Right lobe of liver (tissue), 6 donors: Measurements from ENCODE around the gene PVALEF. TPM values are rescaled to one million over a fixed set of nuclear protein-coding genes. Genes with fewer than 3 reads are reported as not detected.
A peak's percentile ranks its signal among the peaks of the same experiment; 100 is the strongest.

Experiments used
- ATAC-seq, 4 donors: fragments of 200-7000 bp; cut with Tn5 transposase; one replicate each; pipeline ENCODE4 v1.9.1; 2020; ENCODE audit warnings: mild to moderate bottlenecking in 4 of 4, moderate library complexity in 4 of 4
- DNase-seq, 3 donors: peaks; one replicate each; pipeline ENCODE4 v3.0.0-alpha.2; 2020
- H3K27ac ChIP-seq, 3 donors: fragments of 200-600 bp; one replicate each; pipeline ENCODE4 v1.8.0; 2022
- H3K27me3 ChIP-seq, 2 donors: fragments of 200-600 bp; one replicate each; pipeline ENCODE4 v1.8.0; 2022
- H3K36me3 ChIP-seq, 4 donors: fragments of 200-600 bp; sonication (generic) in 1 of 4; one replicate each; pipeline versions ENCODE4 v1.5.1 to v1.8.0; 2017 to 2022; ENCODE audit warnings: control low read depth in 1 of 4
- H3K4me1 ChIP-seq, 4 donors: fragments of 200-600 bp; sonication (generic) in 1 of 4; one replicate each; pipeline versions ENCODE4 v1.5.1 to v1.8.0; 2017 to 2022; ENCODE audit warnings: control low read depth in 1 of 4
- H3K4me3 ChIP-seq, 3 donors: fragments of 200-600 bp; one replicate each; pipeline ENCODE4 v1.8.0; 2022
- H3K9me3 ChIP-seq, 4 donors: fragments of 200-600 bp; sonication (generic) in 1 of 4; one replicate each; pipeline versions ENCODE4 v1.5.1 to v1.8.0; 2017 to 2022; ENCODE audit warnings: control low read depth in 1 of 4
- CTCF ChIP-seq, 4 donors: fragments of 200-600 bp in 3 of 4; fragments of 450-650 bp in 1 of 4; IDR thresholded peaks; one replicate each; pipeline versions ENCODE4 v1.5.1 to v1.8.0; 2016 to 2022; ENCODE audit warnings: antibody characterized with exemption in 4 of 4, mild to moderate bottlenecking in 2 of 4
- POLR2A ChIP-seq: fragments of 450-650 bp; IDR thresholded peaks from one replicate; pipeline ENCODE4 v1.6.1; 2017; ENCODE audit warnings: antibody characterized with exemption, mild to moderate bottlenecking
- WGBS: methylation state at CpG from one replicate; pipeline ENCODE4 v1.1.6; 2018; ENCODE audit warnings: low coverage, low lambda C conversion rate; ENCODE audit not compliant: insufficient coverage; ENCODE audit errors: missing lambda C conversion rate; 5-methylcytosine and 5-hydroxymethylcytosine counted together
- intact Hi-C, 2 donors: fragments of 100-400 bp; cut with DNase I; formaldehyde crosslinking; loops; one replicate each; pipeline versions ENCODE4 v1.11.2 to v1.14.1; 2022
- total RNA-seq, 6 experiments: library from RNA; depleted of rRNA in 2 of 6; stranded (reverse); fragments of >200 nt in 2 of 6; fragmentation: NEBNext Ultra II Directional in 3 of 6; extraction: Animal tissue kit (Norgen Biotek cat#: 25700) in 3 of 6; gene quantifications; one replicate each; pipeline versions ENCODE4 v1.1.0 to v1.2.4, GENCODE V29; 2016 to 2023
- donor health status: DM: no; HTN: yes; CAD: no.
- donor health status: DM: no; HTN: no; CAD: no.
- donor health status: DM: no; HTN: no; CAD: no.
- donor health status: DM: no; HTN: yes; CAD: no.
- donor health status: DM: no; HTN: yes; CAD: no.

The PVALEF gene
- total RNA-seq, 6 experiments from 2014 or later: not detected

DNA sequence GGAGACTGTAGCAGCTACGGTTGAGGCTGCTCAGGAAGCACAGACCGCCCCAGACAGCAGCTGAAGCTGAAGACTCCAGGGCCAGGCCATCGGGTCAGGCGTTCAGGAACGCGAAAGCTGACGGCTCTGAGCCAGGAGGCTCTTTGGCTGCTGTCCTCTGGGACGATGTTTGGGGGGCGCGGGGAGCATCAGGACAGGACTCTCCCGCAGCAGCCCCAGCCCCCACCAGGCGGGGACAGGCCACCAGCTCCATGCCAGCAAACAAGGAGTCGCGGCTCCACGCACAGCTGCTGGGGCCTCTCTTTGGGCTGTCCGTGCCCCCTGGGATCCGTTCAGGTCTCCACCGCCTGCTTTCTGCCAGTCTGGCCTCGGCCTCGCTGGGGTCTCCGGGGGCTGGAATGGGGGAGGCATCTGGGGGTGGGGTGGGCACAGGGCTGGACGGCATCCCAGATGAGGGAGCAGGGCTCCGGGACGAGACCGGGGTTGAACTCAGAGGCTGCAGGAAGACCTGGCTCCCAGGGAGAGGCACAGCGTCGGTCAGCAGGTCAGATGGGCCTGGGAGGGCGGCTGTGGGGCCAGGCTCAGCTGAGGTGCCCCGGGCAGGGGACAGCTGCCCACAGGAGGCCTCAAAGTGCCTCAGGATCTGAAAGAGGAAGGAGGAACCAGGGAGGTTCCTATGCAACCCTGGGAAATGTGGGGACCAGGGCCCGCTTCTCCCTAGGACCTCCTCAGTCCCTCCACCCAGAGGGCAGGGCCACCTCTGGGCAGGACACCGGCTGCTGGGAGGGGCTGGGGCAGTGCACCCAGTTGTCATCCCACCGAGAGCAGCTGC is 63.7 kb downstream of the PVALEF start:
- Histone ChIP-seq H3K9me3 (no peaks in the 10 kb centered on the region), H3K4me1 (no peaks in the 10 kb centered on the region), H3K4me3 (no peak overlapping the region), H3K36me3 (peaks cover 0 to 20% (median 1%) of the 10 kb centered on the region in 4 donors), H3K27ac (no peak overlapping the region), H3K27me3 (no peaks in the 10 kb centered on the region)
- ATAC-seq (peak in 2 of 4 donors; percentile 21 to 29), DNase-seq (peak in 2 of 3 donors; percentile 20 to 55)
- 86% methylated on average over 4 of the region's 32 CpGs for WGBS
- intact Hi-C loops: no loop called here
- TF ChIP-seq POLR2A: no peak

DNA sequence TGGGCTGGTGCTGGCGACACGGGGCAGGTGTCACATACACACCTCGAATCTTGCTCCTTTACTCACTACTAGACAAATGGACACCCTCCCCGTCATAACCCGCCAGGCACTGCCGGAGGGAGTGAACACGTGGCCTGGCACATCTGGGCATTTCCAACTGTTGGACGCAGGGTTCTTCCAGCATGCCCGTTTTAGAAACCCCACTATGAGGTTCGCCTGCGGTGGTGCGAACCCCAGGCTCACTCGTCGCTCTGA is 64.3 kb downstream of the PVALEF start:
- Histone ChIP-seq H3K4me3 (no peak overlapping the region), H3K4me1 (no peaks in the 10 kb centered on the region), H3K9me3 (no peaks in the 10 kb centered on the region), H3K27me3 (no peaks in the 10 kb centered on the region), H3K36me3 (peaks cover 0 to 20% (median 1%) of the 10 kb centered on the region in 4 donors), H3K27ac (no peak overlapping the region)
- DNase-seq (no peak), ATAC-seq (no peak)
- TF ChIP-seq CTCF (IDR thresholded peaks at IDR 0.05): no peak
- no peak for TF ChIP-seq POLR2A
- 96% methylated on average over 5 of the region's 14 CpGs for WGBS
- intact Hi-C loops: no loop called here

DNA sequence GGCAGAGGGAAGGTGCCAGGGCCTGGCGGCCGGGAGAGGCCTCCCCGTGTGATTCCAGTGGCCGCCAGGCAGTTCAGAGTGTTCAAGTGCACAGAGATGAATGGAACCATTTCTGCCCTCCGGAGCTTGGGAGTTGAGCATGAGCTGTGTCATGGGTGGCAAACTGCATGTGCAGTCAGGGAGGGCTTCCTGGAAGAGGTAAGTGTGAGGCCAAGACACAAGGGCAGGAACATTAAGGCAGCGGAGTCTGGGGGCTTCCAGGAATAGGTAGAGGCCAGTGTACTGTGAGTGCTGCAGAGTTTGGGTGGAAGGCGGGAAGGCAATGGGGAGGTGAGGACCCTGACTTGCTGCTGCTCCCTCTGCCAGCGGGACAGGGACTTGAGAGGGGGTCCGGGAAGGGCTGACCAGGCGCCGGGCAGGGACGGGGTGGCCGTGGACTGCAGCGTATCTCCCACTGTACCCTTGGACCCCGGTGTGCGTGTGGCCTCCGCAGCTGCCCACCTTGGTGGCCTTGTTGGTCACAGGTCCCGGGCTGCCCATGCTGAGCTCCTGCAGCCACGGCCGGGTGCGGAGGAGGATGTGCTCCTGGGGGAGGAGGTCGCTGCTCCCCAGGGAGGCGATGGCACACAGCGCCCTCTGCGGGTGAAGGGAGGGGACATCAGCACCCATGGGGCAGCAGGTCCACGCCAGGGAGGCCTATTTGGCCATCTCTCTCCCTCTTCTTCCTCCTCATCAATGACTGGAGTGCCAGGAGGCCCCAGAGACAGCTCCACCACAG is 64.9 kb downstream of the PVALEF start:
- intact Hi-C loops: loop anchor here in 1 of 2 donors (10.0 kb wide), 1 partner anchor 85 kb away; no protein-coding TSS in a partner anchor
- peak in 3 of 4 donors; percentile 7 to 25 (median 10) for ATAC-seq
- Histone ChIP-seq H3K9me3 (no peaks in the 10 kb centered on the region), H3K4me1 (no peaks in the 10 kb centered on the region), H3K27me3 (no peaks in the 10 kb centered on the region), H3K36me3 (peaks cover 0 to 20% (median 1%) of the 10 kb centered on the region in 4 donors), H3K4me3 (no peak overlapping the region), H3K27ac (no peak overlapping the region)
- WGBS: 91% methylated on average over 5 of the region's 26 CpGs
- peak in 2 of 3 donors; percentile 23 to 49 for DNase-seq
- TF ChIP-seq POLR2A (no peak), CTCF (IDR thresholded peaks at IDR 0.05) (peak; percentile 12 to 28 (median 17))

- no peak for ATAC-seq
- no peaks in the 10 kb centered on the region for H3K4me1 ChIP-seq
- no peak for DNase-seq
- H3K4me3 ChIP-seq: no peak overlapping the region
- 89% methylated on average over 14 of the region's 31 CpGs for WGBS
- TF ChIP-seq POLR2A (no peak), CTCF (IDR thresholded peaks at IDR 0.05) (no peak)
- no peaks in the 10 kb centered on the region for H3K27me3 ChIP-seq
- peaks cover 0 to 20% (median 1%) of the 10 kb centered on the region in 4 donors for H3K36me3 ChIP-seq
- intact Hi-C loops: loop anchor here in 1 of 2 donors (10.0 kb wide), 1 partner anchor 86 kb away; no protein-coding TSS in a partner anchor
- no peak overlapping the region for H3K27ac ChIP-seq
- no peaks in the 10 kb centered on the region for H3K9me3 ChIP-seq
These were observed 65.9 kb downstream of the PVALEF start for GRCh38 chr17:81231121-81231645.
